H1 (cell line): ENCODE measurements around the gene PRR14L.

Source experiments
- CHD2 ChIP-seq: IDR thresholded peaks from 2 replicates; pipeline ENCODE4 v1.6.1; 2012; ENCODE audit warnings: low read length, improper control_type of control experiment
- CTBP2 ChIP-seq: IDR thresholded peaks from 2 replicates; pipeline ENCODE4 v1.7.0; 2011; ENCODE audit warnings: borderline replicate concordance, mild to moderate bottlenecking, moderate library complexity, mixed read lengths, low read length; ENCODE audit not compliant: insufficient read depth, insufficient read length
- EZH2 ChIP-seq: fragments of 200-600 bp; sonication (generic); IDR thresholded peaks from 2 replicates; pipeline ENCODE4 v1.7.1; 2012; ENCODE audit warnings: low read depth, mild to moderate bottlenecking, moderate library complexity, low read length, inconsistent platforms; ENCODE audit not compliant: severe bottlenecking
- FOSL1 ChIP-seq: IDR thresholded peaks from 2 replicates; pipeline ENCODE4 v1.6.1; 2011; ENCODE audit warnings: mild to moderate bottlenecking, low read depth, low read length, moderate library complexity; ENCODE audit not compliant: insufficient read depth

- TF ChIP-seq FOSL1 (no peak), EZH2 (no peak), CHD2 (no peak), CTBP2 (no peak)
Observed at GRCh38 chr22:31631436-31631835, 118.5 kb downstream of the PRR14L start.
